ENCODE data around the gene APOA5. TPM values are rescaled to one million over a fixed set of nuclear protein-coding genes. Genes with fewer than 3 reads are reported as not detected.

The APOA5 gene
- polyA plus RNA-seq, 1 donor from 2014 or later = not detected

DNA sequence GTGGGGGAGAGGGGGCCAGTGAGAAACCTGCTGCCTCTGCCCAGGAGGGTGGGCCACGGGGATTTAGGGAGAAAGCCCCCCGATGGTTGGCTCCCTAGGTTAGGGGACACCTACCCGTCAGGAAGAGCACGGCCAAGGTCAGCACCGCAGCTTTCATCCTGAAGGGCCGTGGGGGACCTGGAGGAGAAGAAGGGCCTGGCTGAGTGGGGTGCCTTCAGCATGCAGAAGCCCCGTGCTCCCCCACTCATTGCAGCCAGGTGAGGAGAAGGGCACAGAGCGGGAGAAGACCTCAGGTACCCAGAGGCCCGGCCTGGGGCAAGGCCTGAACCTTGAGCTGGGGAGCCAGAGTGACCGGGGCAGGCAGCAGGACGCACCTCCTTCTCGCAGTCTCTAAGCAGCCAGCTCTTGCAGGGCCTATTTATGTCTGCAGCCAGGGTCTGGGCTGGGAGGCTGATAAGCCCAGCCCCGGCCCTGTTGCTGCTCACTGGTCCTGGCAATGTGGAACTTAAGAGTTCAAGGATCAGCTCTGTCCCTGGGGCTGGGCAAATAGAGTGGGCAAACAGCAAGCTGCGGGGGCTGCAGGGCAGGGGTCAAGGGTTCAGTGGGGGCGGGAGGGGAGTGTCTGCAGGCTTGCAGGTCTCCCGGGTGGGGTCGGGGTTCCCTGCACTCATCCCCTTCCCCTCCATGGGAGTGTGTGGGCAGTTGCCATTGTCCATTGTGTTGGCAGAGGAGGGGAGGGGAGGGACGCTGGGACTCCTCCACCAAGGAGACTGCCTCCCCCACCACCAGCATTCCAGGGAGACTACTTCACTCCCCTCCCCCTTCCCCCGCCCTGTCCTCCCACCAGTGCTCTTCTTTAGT, 45.8 kb upstream of the APOA5 start, which contains the start of gene APOA1:
TSS of gene APOA1 (minus strand) at position 392 of the 861 bp plus-strand sequence. CDS start at position 157, 235 bp downstream.
- H3K9me2 ChIP-seq (ENCODE audit: insufficient read depth, low read length) = no peaks in the 10 kb centered on the region
- H3K79me2 ChIP-seq (replicated peaks; ENCODE audit: insufficient read depth, low read length) = no peaks in the 10 kb centered on the region
- TF ChIP-seq, protein P1, sequence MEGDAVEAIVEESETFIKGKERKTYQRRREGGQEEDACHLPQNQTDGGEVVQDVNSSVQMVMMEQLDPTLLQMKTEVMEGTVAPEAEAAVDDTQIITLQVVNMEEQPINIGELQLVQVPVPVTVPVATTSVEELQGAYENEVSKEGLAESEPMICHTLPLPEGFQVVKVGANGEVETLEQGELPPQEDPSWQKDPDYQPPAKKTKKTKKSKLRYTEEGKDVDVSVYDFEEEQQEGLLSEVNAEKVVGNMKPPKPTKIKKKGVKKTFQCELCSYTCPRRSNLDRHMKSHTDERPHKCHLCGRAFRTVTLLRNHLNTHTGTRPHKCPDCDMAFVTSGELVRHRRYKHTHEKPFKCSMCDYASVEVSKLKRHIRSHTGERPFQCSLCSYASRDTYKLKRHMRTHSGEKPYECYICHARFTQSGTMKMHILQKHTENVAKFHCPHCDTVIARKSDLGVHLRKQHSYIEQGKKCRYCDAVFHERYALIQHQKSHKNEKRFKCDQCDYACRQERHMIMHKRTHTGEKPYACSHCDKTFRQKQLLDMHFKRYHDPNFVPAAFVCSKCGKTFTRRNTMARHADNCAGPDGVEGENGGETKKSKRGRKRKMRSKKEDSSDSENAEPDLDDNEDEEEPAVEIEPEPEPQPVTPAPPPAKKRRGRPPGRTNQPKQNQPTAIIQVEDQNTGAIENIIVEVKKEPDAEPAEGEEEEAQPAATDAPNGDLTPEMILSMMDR (IDR thresholded peaks at IDR 0.05; ENCODE audit: poor library complexity, severe bottlenecking) = no peak
- TF ChIP-seq MXI1 (conservative IDR thresholded peaks at IDR 0.05; ENCODE audit: poor library complexity, severe bottlenecking) = no peak
- H3K27ac ChIP-seq (ENCODE audit: low read length) = no peak within 1 kb of the TSS
- no peaks in the 10 kb centered on the region for H3K27me3 ChIP-seq (ENCODE audit: insufficient read depth, low read depth, low read length)
- H4K20me1 ChIP-seq (ENCODE audit: insufficient read depth) = no peaks in the 10 kb centered on the region
- H3K9me3 ChIP-seq (ENCODE audit: low read length) = no peaks in the 10 kb centered on the region
- H3K36me3 ChIP-seq (ENCODE audit: insufficient read depth, low read length) = no peaks in the 10 kb centered on the region
- H3K4me3 ChIP-seq (ENCODE audit: low read length) = no peak within 1 kb of the TSS
- no peak within 1 kb of the TSS for H2AFZ ChIP-seq (ENCODE audit: low read depth, low read length)
- no peak within 1 kb of the TSS for H3K9ac ChIP-seq (ENCODE audit: low read length)
- no peaks in the 10 kb centered on the region for H3F3A ChIP-seq (ENCODE audit: insufficient read depth, low read length, poor library complexity, severe bottlenecking)
- no peak within 1 kb of the TSS for H3K4me2 ChIP-seq (ENCODE audit: low read length)

- Histone ChIP-seq H3K36me3 (ENCODE audit: insufficient read depth, low read length) (no peaks in the 10 kb centered on the region), H3K9me3 (ENCODE audit: low read length) (no peaks in the 10 kb centered on the region), H2AFZ (ENCODE audit: low read depth, low read length) (no peak overlapping the region), H3K27ac (ENCODE audit: low read length) (no peak overlapping the region), H3K4me2 (ENCODE audit: low read length) (no peak overlapping the region), H3F3A (ENCODE audit: insufficient read depth, low read length, poor library complexity, severe bottlenecking) (no peaks in the 10 kb centered on the region), H3K4me3 (ENCODE audit: low read length) (no peak overlapping the region), H3K27me3 (ENCODE audit: insufficient read depth, low read depth, low read length) (no peaks in the 10 kb centered on the region), H4K20me1 (ENCODE audit: insufficient read depth) (no peaks in the 10 kb centered on the region), H3K9me2 (ENCODE audit: insufficient read depth, low read length) (no peaks in the 10 kb centered on the region), H3K79me2 (replicated peaks; ENCODE audit: insufficient read depth, low read length) (no peaks in the 10 kb centered on the region), H3K9ac (ENCODE audit: low read length) (no peak overlapping the region)
- TF ChIP-seq MXI1 (conservative IDR thresholded peaks at IDR 0.05; ENCODE audit: poor library complexity, severe bottlenecking) (no peak), EZH2 (IDR thresholded peaks at IDR 0.05; ENCODE audit: borderline replicate concordance, insufficient read depth, low read length, poor library complexity, severe bottlenecking) (no peak), POLR2AphosphoS5 (IDR thresholded peaks at IDR 0.05) (no peak), RAD21 (conservative IDR thresholded peaks at IDR 0.05) (no peak), TAF1 (IDR thresholded peaks at IDR 0.05; ENCODE audit: low read depth) (no peak), SMC3 (conservative IDR thresholded peaks at IDR 0.05; ENCODE audit: poor library complexity) (no peak), EP300 (conservative IDR thresholded peaks at IDR 0.05; ENCODE audit: poor library complexity, severe bottlenecking) (no peak)
- TF ChIP-seq, protein P2, sequence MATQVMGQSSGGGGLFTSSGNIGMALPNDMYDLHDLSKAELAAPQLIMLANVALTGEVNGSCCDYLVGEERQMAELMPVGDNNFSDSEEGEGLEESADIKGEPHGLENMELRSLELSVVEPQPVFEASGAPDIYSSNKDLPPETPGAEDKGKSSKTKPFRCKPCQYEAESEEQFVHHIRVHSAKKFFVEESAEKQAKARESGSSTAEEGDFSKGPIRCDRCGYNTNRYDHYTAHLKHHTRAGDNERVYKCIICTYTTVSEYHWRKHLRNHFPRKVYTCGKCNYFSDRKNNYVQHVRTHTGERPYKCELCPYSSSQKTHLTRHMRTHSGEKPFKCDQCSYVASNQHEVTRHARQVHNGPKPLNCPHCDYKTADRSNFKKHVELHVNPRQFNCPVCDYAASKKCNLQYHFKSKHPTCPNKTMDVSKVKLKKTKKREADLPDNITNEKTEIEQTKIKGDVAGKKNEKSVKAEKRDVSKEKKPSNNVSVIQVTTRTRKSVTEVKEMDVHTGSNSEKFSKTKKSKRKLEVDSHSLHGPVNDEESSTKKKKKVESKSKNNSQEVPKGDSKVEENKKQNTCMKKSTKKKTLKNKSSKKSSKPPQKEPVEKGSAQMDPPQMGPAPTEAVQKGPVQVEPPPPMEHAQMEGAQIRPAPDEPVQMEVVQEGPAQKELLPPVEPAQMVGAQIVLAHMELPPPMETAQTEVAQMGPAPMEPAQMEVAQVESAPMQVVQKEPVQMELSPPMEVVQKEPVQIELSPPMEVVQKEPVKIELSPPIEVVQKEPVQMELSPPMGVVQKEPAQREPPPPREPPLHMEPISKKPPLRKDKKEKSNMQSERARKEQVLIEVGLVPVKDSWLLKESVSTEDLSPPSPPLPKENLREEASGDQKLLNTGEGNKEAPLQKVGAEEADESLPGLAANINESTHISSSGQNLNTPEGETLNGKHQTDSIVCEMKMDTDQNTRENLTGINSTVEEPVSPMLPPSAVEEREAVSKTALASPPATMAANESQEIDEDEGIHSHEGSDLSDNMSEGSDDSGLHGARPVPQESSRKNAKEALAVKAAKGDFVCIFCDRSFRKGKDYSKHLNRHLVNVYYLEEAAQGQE (IDR thresholded peaks at IDR 0.05; ENCODE audit: borderline replicate concordance) = no peak
- TF ChIP-seq, protein P1 (IDR thresholded peaks at IDR 0.05; ENCODE audit: poor library complexity, severe bottlenecking) = no peak
Observed at GRCh38 chr11:116836632-116836991, 44.9 kb upstream of the APOA5 start.
